DMS 273 (cell line): ENCODE data around the gene PTPRG.

Experiments
- DNase-seq: peaks from one replicate; lab custom pipeline; 2025; ENCODE audit not compliant: unreplicated experiment; lab: John Stamatoyannopoulos, UW

PTPRG gene

GRCh38 chr3:61648481-61648880, 87.1 kb downstream of the PTPRG start:
- DNase-seq, result no peak

GRCh38 chr3:61649381-61650170, 88.2 kb downstream of the PTPRG start:
- DNase-seq, result no peak

- peak; percentile 83 for DNase-seq
Measured at GRCh38 chr3:61650276-61650675, 88.9 kb downstream of the PTPRG start.

GRCh38 chr3:61650719-61651410, 89.5 kb downstream of the PTPRG start:
- DNase-seq, result peak; percentile 31

GRCh38 chr3:61657689-61658088, 96.3 kb downstream of the PTPRG start:
- DNase-seq, result no peak

- no peak for DNase-seq
Measured at GRCh38 chr3:61662861-61663260, 101.5 kb downstream of the PTPRG start.

- no peak for DNase-seq
Measured at GRCh38 chr3:61663356-61664104, 102.2 kb downstream of the PTPRG start.

GRCh38 chr3:61664105-61664482, 102.7 kb downstream of the PTPRG start:
- peak; percentile 22 for DNase-seq

GRCh38 chr3:61665121-61665520, 103.8 kb downstream of the PTPRG start:
- DNase-seq, result no peak

GRCh38 chr3:61665987-61666386, 104.6 kb downstream of the PTPRG start:
- DNase-seq, result peak; percentile 69

- peak; percentile 50 for DNase-seq
Measured at GRCh38 chr3:61666615-61667330, 105.4 kb downstream of the PTPRG start.

- DNase-seq, result peak; percentile 13
Measured at GRCh38 chr3:61667383-61667782, 106.0 kb downstream of the PTPRG start.

GRCh38 chr3:61667814-61668213, 106.4 kb downstream of the PTPRG start:
- peak; percentile 31 for DNase-seq

- DNase-seq, result no peak
Measured at GRCh38 chr3:61668317-61668864, 107.0 kb downstream of the PTPRG start.

- DNase-seq, result peak; percentile 26
Measured at GRCh38 chr3:61669203-61669602, 107.8 kb downstream of the PTPRG start.

GRCh38 chr3:61669668-61670299, 108.4 kb downstream of the PTPRG start:
- peak; percentile 68 for DNase-seq

- DNase-seq, result no peak
Measured at GRCh38 chr3:61673651-61674050, 112.3 kb downstream of the PTPRG start.

GRCh38 chr3:61674596-61674995, 113.2 kb downstream of the PTPRG start:
- no peak for DNase-seq

GRCh38 chr3:61679026-61679425, 117.7 kb downstream of the PTPRG start:
- DNase-seq, result no peak

GRCh38 chr3:61680617-61681016, 119.2 kb downstream of the PTPRG start:
- DNase-seq, result peak; percentile 21
